ENCODE data around the gene INPP5J.

DNA sequence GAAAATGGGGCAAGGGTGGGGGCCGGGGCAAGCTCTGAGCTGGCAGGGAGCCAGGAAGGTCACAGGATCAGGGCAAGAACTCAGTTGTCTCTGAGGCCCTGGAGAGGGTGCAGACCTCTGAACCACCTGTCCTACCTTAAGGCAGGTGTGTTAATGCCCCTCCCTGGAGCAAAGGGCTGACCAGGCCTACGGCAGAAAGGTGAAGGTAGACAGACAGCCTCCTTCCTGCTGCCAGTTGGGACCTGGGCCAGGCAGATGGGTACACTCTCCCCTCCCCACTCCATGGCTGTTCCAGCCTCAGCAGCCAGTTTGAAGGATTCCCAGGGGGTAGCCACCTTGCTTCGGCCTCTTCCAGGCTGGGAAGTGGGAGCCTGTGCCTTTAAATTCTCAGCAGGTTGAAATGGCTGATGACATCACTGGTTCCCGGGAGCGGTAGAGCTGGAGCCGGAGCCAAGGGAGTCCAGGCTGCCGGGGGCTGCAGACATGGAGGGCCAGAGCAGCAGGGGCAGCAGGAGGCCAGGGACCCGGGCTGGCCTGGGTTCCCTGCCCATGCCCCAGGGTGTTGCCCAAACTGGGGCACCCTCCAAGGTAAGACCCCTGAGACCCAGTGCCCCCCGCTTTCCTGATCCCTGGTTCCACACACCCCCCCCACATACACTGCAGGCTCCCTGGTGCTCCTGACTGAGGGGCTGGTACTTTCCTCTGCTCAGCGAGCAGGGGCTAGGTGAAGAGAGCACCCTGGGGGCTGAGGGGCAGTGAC, at the start of gene INPP5J:
- TF ChIP-seq POLR2A (IDR thresholded peaks at IDR 0.05) = no peak
- TF ChIP-seq, protein P1, sequence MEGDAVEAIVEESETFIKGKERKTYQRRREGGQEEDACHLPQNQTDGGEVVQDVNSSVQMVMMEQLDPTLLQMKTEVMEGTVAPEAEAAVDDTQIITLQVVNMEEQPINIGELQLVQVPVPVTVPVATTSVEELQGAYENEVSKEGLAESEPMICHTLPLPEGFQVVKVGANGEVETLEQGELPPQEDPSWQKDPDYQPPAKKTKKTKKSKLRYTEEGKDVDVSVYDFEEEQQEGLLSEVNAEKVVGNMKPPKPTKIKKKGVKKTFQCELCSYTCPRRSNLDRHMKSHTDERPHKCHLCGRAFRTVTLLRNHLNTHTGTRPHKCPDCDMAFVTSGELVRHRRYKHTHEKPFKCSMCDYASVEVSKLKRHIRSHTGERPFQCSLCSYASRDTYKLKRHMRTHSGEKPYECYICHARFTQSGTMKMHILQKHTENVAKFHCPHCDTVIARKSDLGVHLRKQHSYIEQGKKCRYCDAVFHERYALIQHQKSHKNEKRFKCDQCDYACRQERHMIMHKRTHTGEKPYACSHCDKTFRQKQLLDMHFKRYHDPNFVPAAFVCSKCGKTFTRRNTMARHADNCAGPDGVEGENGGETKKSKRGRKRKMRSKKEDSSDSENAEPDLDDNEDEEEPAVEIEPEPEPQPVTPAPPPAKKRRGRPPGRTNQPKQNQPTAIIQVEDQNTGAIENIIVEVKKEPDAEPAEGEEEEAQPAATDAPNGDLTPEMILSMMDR (IDR thresholded peaks at IDR 0.05) = no peak
